Right cardiac atrium (tissue), 5 donors: ENCODE measurements around the gene CFAP54. TPM values are rescaled to one million over a fixed set of nuclear protein-coding genes. Genes with fewer than 3 reads are reported as not detected.
A peak's percentile ranks its signal among the peaks of the same experiment; 100 is the strongest.
"Not testable (repeated sequence)": the region's sequence is repeated elsewhere in the genome, so short reads cannot be mapped to it uniquely, and the experiment has no call there.

Source experiments
- ATAC-seq, 2 donors: fragments of 200-7000 bp; cut with Tn5 transposase; one replicate each; pipeline versions ENCODE4 v1.8.0 to v1.9.1; 2020; ENCODE audit warnings: moderate library complexity in 2 of 2, mild to moderate bottlenecking in 1 of 2
- DNase-seq, 3 donors: peaks; one replicate each; pipeline ENCODE4 v3.0.0-alpha.2; 2020
- H3K27ac ChIP-seq: one replicate; pipeline ENCODE4 v1.5.1; 2013; ENCODE audit warnings: mild to moderate bottlenecking, low read length, control low read depth, moderate library complexity
- H3K27me3 ChIP-seq: one replicate; pipeline ENCODE4 v1.6.1; 2013; ENCODE audit not compliant: control insufficient read depth, insufficient read depth
- H3K4me1 ChIP-seq: one replicate; pipeline ENCODE4 v1.6.1; 2013; ENCODE audit warnings: low read length; ENCODE audit not compliant: control insufficient read depth, insufficient read depth
- H3K4me3 ChIP-seq: one replicate; pipeline ENCODE4 v1.5.1; 2013; ENCODE audit warnings: low read length, control low read depth
- H3K9me3 ChIP-seq: one replicate; pipeline ENCODE4 v1.6.1; 2013; ENCODE audit warnings: low read length; ENCODE audit not compliant: control insufficient read depth
- WGBS: extraction: QIAGEN DNeasy Blood & Tissue Kit; methylation state at CpG from one replicate; pipeline ENCODE4 v1.1.7; 2013; 5-methylcytosine and 5-hydroxymethylcytosine counted together
- intact Hi-C, 4 donors: fragments of 100-400 bp; cut with DNase I; formaldehyde crosslinking; loops; one replicate each; pipeline versions ENCODE4 v1.11.0 to v1.14.0; 2022 to 2023
- polyA plus RNA-seq: library from polyadenylated mRNA; stranded (reverse); fragments of 200-250 nt; gene quantifications from one replicate; pipeline ENCODE4 v1.2.3, GENCODE V29; 2013
- total RNA-seq, 4 donors: library from RNA; stranded (reverse); fragmentation: NEBNext Ultra II Directional; extraction: Animal tissue kit (Norgen Biotek cat#: 25700); gene quantifications; one replicate each; pipeline ENCODE4 v1.2.1, GENCODE V29; 2021
- donor health status: healthy with polysubstance abuse.
- donor health status: DM: no; HTN: yes; CAD: no.
- donor health status: DM: no; HTN: no; CAD: no.
- donor health status: DM: no; HTN: yes; CAD: no; lungs with severe emphysema.
- donor health status: DM: yes; HTN: yes; CAD: no.

CFAP54 gene
- total and polyA plus RNA-seq, 5 donors: 0.14 to 0.42 (median 0.28) TPM

DNA sequence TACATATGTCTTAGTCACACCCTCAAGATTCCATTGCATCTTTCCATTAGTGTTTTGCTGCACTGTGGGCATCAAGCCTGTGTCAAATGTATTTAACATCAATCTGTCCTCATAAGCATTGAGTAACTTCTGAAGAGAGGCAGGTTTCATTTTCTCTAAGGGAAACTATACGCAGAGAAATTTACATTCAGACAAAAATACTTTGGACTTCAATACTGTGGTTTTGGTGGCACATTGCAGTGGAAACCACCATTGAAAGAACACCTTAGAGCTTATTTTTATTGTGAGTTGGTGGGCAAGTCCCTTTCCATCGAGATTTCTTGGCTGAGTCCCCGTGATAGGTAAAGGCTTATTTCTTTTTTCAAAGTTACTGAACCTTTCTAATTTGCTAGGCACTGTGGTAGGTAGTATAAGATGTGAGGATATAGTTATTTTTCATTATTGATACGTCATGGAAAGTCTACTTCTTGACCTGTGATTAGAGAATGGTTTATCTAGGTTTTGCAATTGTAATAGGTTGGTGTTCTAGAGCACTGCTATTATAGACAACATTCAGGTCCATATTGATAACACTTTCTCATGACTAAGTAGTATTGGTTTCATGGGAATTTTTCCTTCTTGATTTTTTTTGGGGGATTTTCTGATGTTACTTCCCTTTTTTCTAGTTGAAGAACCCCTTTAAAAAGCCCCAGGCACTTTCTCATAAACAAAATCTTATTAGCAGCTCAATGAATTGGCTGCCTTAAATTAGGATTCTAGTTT lies 81.9 kb downstream of the CFAP54 start:
- H3K4me3 ChIP-seq: no peak overlapping the region
- no peaks in the 10 kb centered on the region for H3K27me3 ChIP-seq
- no peak overlapping the region for H3K27ac ChIP-seq
- WGBS: 79% methylated on average over 4 of the region's 4 CpGs
- intact Hi-C loops: loop anchor here in 2 of 4 donors (10.0 kb wide), 1 partner anchor 414 kb away; no protein-coding TSS in a partner anchor
- DNase-seq (no peak), ATAC-seq (no peak)
- no peaks in the 10 kb centered on the region for H3K4me1 ChIP-seq
- no peaks in the 10 kb centered on the region for H3K9me3 ChIP-seq

DNA sequence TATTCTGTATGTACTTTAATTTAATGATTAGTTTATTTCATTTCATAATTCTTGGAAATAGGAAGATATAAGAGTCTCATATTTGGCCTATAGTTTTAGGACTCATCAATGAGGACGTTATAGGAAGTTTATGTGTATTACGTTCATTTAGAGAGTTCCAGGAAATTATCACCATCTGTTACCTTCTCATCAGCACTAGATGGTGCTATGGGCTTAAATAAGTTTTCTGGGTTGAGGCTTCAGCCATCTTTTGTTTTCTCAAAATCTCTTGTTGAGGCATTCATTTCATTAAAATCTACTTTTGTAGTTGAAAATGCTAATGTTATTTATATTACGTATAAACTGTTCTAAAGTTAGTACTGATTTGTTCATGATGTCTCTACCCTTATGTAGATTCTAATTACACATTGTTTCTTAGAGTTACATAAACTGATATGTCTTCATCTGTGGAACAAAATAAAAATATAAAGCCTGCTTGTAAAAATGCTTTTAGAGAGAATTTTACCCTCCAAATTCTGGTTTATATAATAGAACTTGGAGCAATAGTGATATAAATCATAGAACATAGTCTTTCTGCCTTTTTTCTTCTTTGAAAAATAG lies 89.2 kb downstream of the CFAP54 start:
- Histone ChIP-seq H3K4me1 (no peaks in the 10 kb centered on the region), H3K4me3 (no peak overlapping the region), H3K27ac (no peak overlapping the region), H3K27me3 (no peaks in the 10 kb centered on the region), H3K9me3 (no peaks in the 10 kb centered on the region)
- intact Hi-C loops: loop anchor here in 3 of 4 donors (5.0 to 10.0 kb wide), 2 partner anchors 406 to 1819 kb away; no protein-coding TSS in a partner anchor
- 2% methylated on average over 3 of the region's 3 CpGs for WGBS
- DNase-seq (no peak), ATAC-seq (peak; percentile 51)

DNA sequence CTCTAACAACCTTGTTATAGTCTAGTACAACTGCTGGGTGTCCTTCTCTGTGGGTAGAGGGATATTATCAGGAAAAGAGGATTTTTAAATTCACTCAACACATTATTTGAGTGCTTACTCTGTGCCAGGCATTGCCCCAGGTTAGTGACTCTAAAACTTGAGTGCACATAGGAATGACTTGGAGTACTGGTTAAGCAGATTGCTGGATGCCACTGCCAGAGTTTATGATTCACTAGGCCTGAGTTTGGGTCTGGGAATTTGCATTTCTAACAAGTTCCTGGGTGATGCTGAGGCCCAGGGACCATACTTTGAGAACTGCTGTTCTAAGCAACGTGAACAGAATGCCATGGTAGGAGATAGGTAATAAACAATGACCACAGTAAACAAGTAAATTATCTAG lies 96.6 kb downstream of the CFAP54 start:
- intact Hi-C loops: loop anchor here in 3 of 4 donors (10.0 kb wide), 3 partner anchors 719 to 1809 kb away; no protein-coding TSS in a partner anchor
- no peak for ATAC-seq
- WGBS: 91% methylated on average over 1 of the region's 1 CpG

DNA sequence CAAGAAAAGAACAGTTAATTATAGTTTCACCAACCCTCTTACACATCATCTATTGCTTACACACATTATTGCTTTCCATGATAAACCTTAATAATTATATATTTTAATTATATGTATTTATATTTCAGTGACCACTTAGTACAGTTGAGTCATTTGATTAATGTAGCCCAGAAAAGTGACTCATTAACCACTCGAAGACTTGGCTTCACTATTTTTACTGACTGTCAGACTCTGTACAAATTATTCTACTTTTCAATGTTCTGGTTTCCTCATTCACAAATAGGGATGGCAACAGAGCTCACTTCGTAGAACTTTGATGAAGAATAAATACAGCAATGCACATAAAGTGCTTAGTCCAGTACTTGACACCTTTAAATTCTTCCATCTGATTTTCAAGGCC lies 98.3 kb downstream of the CFAP54 start:
- ATAC-seq (no peak), DNase-seq (no peak)
- H3K4me1 ChIP-seq: no peaks in the 10 kb centered on the region
- WGBS: 73% methylated on average over 2 of the region's 2 CpGs
- no peaks in the 10 kb centered on the region for H3K9me3 ChIP-seq
- H3K27me3 ChIP-seq: no peaks in the 10 kb centered on the region
- no peak overlapping the region for H3K4me3 ChIP-seq
- intact Hi-C loops: loop anchor here in 3 of 4 donors (10.0 kb wide), 3 partner anchors 717 to 1807 kb away; no protein-coding TSS in a partner anchor
- H3K27ac ChIP-seq: no peak overlapping the region

More for the DNA sequence above, 96.6 kb downstream of the CFAP54 start:
- no peak overlapping the region for H3K4me3 ChIP-seq
- H3K27me3 ChIP-seq: no peaks in the 10 kb centered on the region
- H3K9me3 ChIP-seq: no peaks in the 10 kb centered on the region
- H3K4me1 ChIP-seq: no peaks in the 10 kb centered on the region
- no peak overlapping the region for H3K27ac ChIP-seq
- DNase-seq: no peak

DNA sequence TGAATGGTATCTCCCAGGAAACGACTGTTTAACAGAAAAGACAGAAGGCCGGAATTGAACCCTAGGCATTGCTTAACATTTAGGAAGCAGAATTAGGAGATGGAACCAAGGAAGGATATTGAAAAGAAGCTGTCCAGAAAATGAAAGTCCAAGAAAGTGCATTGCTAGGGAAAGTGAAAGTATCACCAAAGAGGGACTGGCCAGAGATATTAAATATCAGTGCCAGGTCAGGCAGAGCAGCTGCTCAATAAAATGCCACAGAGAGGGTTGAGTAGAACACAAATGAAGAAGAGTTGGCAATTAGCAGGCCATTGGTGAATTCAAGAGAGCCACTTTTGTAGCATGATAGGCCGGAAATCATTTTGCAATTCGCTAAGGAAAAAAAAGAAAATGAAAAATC lies 101.6 kb downstream of the CFAP54 start:
- Histone ChIP-seq H3K4me3 (no peak overlapping the region), H3K27me3 (no peaks in the 10 kb centered on the region), H3K9me3 (no peaks in the 10 kb centered on the region), H3K4me1 (no peaks in the 10 kb centered on the region), H3K27ac (no peak overlapping the region)
- WGBS: 78% methylated on average over 4 of the region's 4 CpGs
- intact Hi-C loops: no loop called here
- DNase-seq (no peak), ATAC-seq (no peak)

DNA sequence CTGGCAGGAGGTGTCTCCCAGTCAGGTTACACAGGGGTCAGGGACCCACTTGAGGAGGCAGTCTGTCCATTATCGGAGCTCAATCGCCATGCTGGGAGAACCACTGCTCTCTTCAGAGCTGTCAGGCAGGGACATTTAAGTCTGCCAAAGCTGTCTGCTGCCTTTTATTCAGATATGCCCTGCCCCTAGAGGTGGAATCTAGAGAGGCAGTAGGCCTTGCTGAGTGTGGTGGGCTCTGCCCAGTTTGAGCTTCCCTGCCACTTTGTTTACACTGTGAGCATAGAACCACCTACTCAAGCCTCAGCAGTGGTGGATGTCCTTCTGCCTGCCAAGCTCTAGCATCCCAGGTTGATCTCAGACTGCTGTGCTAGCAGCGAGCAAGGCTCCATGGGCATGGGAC lies 115.0 kb downstream of the CFAP54 start:
- H3K27ac ChIP-seq, H3K4me3 ChIP-seq, H3K4me1 ChIP-seq, ATAC-seq, H3K9me3 ChIP-seq, DNase-seq, intact Hi-C loops, H3K27me3 ChIP-seq: not testable (repeated sequence)
- WGBS: 90% methylated on average over 3 of the region's 3 CpGs

DNA sequence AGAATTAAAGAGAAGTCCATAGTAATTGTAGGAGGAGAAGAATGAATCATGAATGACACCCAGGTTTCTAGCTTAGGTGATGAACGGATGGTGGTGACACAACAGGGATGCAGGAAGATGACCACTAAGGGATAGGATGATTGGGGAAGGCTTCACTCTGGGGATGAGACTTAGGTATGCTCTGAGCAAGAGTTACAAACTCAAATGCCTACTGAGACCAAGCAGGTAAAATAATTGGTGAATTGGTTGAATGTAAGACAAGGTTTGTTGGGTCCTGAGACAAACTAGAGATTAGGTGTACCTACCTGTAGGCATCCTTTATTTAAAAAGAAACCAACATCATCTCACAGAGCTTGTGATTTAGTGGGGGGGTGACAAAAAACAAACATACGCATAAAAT lies 116.3 kb downstream of the CFAP54 start:
- intact Hi-C loops: no loop called here
- 92% methylated on average over 2 of the region's 2 CpGs for WGBS
- Histone ChIP-seq H3K27me3 (no peaks in the 10 kb centered on the region), H3K27ac (no peak overlapping the region), H3K4me1 (no peaks in the 10 kb centered on the region), H3K9me3 (no peaks in the 10 kb centered on the region), H3K4me3 (no peak overlapping the region)
- DNase-seq: no peak
- ATAC-seq: no peak

DNA sequence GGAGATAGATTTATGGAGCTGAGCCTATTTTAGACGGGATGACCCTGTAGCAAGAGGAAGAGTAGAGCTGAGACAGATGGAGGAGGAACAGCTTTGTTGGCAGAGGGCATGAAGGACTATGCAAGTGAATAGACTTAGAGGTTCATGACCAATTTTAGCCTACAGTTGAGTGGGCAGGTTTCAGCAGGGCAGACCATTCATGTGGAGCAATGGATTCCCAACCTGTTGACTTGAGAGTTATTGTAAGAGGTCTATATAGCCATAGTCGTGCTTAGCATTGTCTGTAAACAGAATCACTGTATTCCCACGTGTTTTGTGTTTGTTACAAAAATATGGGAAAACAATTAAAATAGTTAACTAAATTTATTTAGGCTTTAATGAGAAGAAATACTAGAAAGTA lies 116.8 kb downstream of the CFAP54 start:
- no peaks in the 10 kb centered on the region for H3K4me1 ChIP-seq
- no peaks in the 10 kb centered on the region for H3K27me3 ChIP-seq
- ATAC-seq: no peak
- H3K9me3 ChIP-seq: no peaks in the 10 kb centered on the region
- H3K27ac ChIP-seq: no peak overlapping the region
- H3K4me3 ChIP-seq: no peak overlapping the region
- intact Hi-C loops: no loop called here
- 72% methylated on average over 3 of the region's 3 CpGs for WGBS
- no peak for DNase-seq

DNA sequence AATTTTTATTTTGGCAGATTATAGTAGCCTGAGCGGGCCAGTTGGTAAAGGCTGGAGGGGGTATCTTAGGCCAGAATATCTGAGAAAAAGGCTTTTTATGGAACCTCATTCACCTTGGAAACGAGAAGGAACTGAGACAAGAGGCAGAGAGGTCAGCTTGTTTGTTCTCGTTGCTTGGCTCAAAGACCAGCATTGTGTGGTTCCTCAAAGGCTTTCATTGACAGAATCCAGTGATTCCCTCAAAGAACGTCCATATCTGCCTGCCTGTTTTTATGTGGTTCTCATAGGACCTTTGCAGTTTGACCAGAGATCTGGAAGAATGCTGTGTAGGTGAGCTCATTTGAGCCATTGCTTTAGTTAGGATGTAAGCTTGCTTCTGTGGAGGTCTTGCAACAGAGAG lies 117.3 kb downstream of the CFAP54 start:
- H3K4me1 ChIP-seq: no peaks in the 10 kb centered on the region
- DNase-seq (no peak), ATAC-seq (no peak)
- WGBS: 72% methylated on average over 4 of the region's 4 CpGs
- no peaks in the 10 kb centered on the region for H3K9me3 ChIP-seq
- no peak overlapping the region for H3K4me3 ChIP-seq
- intact Hi-C loops: no loop called here
- no peak overlapping the region for H3K27ac ChIP-seq
- no peaks in the 10 kb centered on the region for H3K27me3 ChIP-seq

DNA sequence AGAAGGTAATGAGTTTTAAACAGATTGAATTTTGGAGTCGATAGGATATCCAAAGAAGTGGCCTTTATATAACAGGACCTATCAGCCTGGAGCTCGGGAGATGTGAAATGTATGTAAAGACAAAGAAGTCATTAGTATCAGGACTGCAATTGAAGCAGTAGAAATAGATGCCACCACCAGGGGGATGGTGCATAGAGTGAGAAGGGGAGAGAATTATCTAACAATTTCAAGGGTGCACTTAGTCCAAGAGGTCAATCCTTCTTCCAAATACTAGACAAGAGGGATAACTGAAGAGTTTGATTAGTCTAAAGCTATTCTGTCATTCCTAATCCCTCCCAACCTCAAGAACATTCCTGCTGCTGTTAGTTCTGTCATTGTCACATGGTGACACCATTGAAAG lies 127.8 kb downstream of the CFAP54 start:
- Histone ChIP-seq H3K27me3 (no peaks in the 10 kb centered on the region), H3K4me3 (no peak overlapping the region), H3K9me3 (no peaks in the 10 kb centered on the region), H3K4me1 (no peaks in the 10 kb centered on the region), H3K27ac (no peak overlapping the region)
- 93% methylated on average over 2 of the region's 2 CpGs for WGBS
- intact Hi-C loops: no loop called here
- DNase-seq (no peak), ATAC-seq (no peak)

DNA sequence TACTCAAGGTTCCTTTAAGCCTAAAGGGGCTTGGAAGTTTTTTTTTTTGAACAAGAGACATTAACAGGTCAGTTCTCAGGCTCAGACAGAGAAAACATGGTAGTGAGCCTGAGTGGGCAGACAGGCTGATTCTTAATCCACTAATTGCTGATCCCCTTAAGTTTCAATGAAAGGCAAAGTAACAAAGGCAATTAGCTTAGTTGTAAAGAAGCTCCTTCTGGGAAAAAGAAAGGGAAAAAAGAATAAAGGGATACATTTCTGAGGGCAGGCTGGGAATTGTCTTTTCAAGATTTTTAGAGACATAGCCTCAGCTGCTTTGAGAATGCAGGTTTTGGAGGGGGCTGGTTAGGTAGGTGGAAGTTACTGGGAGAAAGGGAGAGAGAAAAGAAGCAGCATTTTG lies 133.8 kb downstream of the CFAP54 start:
- H3K4me3 ChIP-seq: no peak overlapping the region
- H3K9me3 ChIP-seq: no peaks in the 10 kb centered on the region
- ATAC-seq (no peak), DNase-seq (no peak)
- no peaks in the 10 kb centered on the region for H3K27me3 ChIP-seq
- intact Hi-C loops: no loop called here
- H3K27ac ChIP-seq: no peak overlapping the region
- H3K4me1 ChIP-seq: no peaks in the 10 kb centered on the region
